ENCODE results near the gene KANSL1. TPM values are rescaled to one million over a fixed set of nuclear protein-coding genes. Genes with fewer than 3 reads are reported as not detected.

Gene KANSL1
- total and polyA plus RNA-seq, 9 of the 15 experiments (the other 6 are each of a cell fraction or from before 2014, with no cell fraction given): 3.6 to 55.4 (median 31.8) TPM

- H4K20me1 ChIP-seq (replicated peaks; ENCODE audit: control insufficient read depth, insufficient read depth, low read length): no peaks in the 10 kb centered on the region
- ATAC-seq: no peak
- H3K4me1 ChIP-seq (replicated peaks in 1 of 2; ENCODE audit: control insufficient read depth in 2 of 2, insufficient read depth in 2 of 2, low read length in 2 of 2): peaks cover 0 to 7% of the 10 kb centered on the region in 2 experiments; a peak in 2 of 5 replicates
- 79% methylated on average over 7 of the region's 8 CpGs for WGBS (ENCODE audit: insufficient coverage, low coverage, missing lambda C conversion rate)
- H2AFZ ChIP-seq (ENCODE audit: low read depth, low read length): no peak overlapping the region
- H3K9me1 ChIP-seq (ENCODE audit: control insufficient read depth, insufficient read depth, low read length): no peaks in the 10 kb centered on the region
- H3K9me3 ChIP-seq (replicated peaks; ENCODE audit: control insufficient read depth, insufficient read depth, low read depth, low read length): no peaks in the 10 kb centered on the region
- peak overlapping the region in 1 of 2 experiments; percentile 67; a peak in 1 of 4 replicates for H3K9ac ChIP-seq (ENCODE audit: insufficient read depth in 1 of 2, low read depth in 2 of 2, low read length in 2 of 2)
- no peaks in the 10 kb centered on the region for H3K79me2 ChIP-seq (ENCODE audit: control insufficient read depth, insufficient read depth, low read length)
- ChIA-PET POLR2A (interaction anchor here (0.7 to 1.0 kb wide), 2 partner anchors 8 to 65 kb away, joined by 3 read pairs; no protein-coding TSS in a partner anchor), CTCF (ENCODE audit: low intra/inter-chr PET ratio) (no interaction called here)
- no peak for TF ChIP-seq MAZ (CRISPR knock-in tag; conservative IDR thresholded peaks at IDR 0.05 in 1 of 2, IDR thresholded peaks at IDR 0.05 in 1 of 2)
- no peak overlapping the region for H3K4me3 ChIP-seq
- no TSS peak for BruUV-seq (replicated peaks)
- H3K27me3 ChIP-seq (ENCODE audit: control insufficient read depth in 2 of 2, insufficient read depth in 2 of 2, low read length in 2 of 2): no peaks in the 10 kb centered on the region
- H3K36me3 ChIP-seq (ENCODE audit: control insufficient read depth, insufficient read depth, low read length): peaks cover 32% of the 10 kb centered on the region; the same call in 2 of the 3 replicates
- intact Hi-C loops (cut with micrococcal nuclease): no loop called here
- in situ Hi-C loops (cut with MboI): no loop called here
- no peak overlapping the region for H3K27ac ChIP-seq (ENCODE audit: extremely low read depth, low read depth, low read length)
- FAIRE-seq: no peak
- H3K4me2 ChIP-seq (ENCODE audit: insufficient read depth, low read length): no peak overlapping the region
- DNase-seq (ENCODE audit: extremely low read depth in 1 of 4, low spot score in 3 of 4): no peak
Measured at GRCh38 chr17:46025510-46026165, 167.6 kb downstream of the KANSL1 start.

- no TSS peak for BruUV-seq (replicated peaks)
- CTCF ChIA-PET (ENCODE audit: low intra/inter-chr PET ratio): no interaction called here
- Histone ChIP-seq H3K4me1 (replicated peaks in 1 of 2; ENCODE audit: control insufficient read depth in 2 of 2, insufficient read depth in 2 of 2, low read length in 2 of 2) (peaks cover 0 to 7% of the 10 kb centered on the region in 2 experiments; a peak in 3 of 5 replicates), H3K4me2 (ENCODE audit: insufficient read depth, low read length) (no peak overlapping the region), H2AFZ (ENCODE audit: low read depth, low read length) (no peak overlapping the region), H3K36me3 (ENCODE audit: control insufficient read depth, insufficient read depth, low read length) (peaks cover 27% of the 10 kb centered on the region; the same call in 2 of the 3 replicates), H3K4me3 (no peak overlapping the region), H3K9me3 (replicated peaks; ENCODE audit: control insufficient read depth, insufficient read depth, low read depth, low read length) (no peaks in the 10 kb centered on the region), H3K27me3 (ENCODE audit: control insufficient read depth in 2 of 2, insufficient read depth in 2 of 2, low read length in 2 of 2) (no peaks in the 10 kb centered on the region), H3K9ac (ENCODE audit: insufficient read depth in 1 of 2, low read depth in 2 of 2, low read length in 2 of 2) (0 out of 4 replicates have a peak overlapping the region, but pooled peaks of 1 of the 2 experiments have one; percentile 59), H3K9me1 (ENCODE audit: control insufficient read depth, insufficient read depth, low read length) (no peaks in the 10 kb centered on the region), H3K27ac (ENCODE audit: extremely low read depth, low read depth, low read length) (no peak overlapping the region), H4K20me1 (replicated peaks; ENCODE audit: control insufficient read depth, insufficient read depth, low read length) (no peaks in the 10 kb centered on the region), H3K79me2 (ENCODE audit: control insufficient read depth, insufficient read depth, low read length) (no peaks in the 10 kb centered on the region)
- intact Hi-C loops (cut with micrococcal nuclease): no loop called here
- in situ Hi-C loops (cut with MboI): no loop called here
- no peak for FAIRE-seq
- POLR2A ChIA-PET: interaction anchor here (1.0 kb wide), 1 partner anchor 8 kb away, joined by 3 read pairs; no protein-coding TSS in a partner anchor
- ATAC-seq: no peak
- DNase-seq (ENCODE audit: extremely low read depth in 1 of 4, low spot score in 3 of 4): no peak
- 94% methylated on average over 7 of the region's 10 CpGs for WGBS (ENCODE audit: insufficient coverage, low coverage, missing lambda C conversion rate)
- TF ChIP-seq C11orf30 (IDR thresholded peaks at IDR 0.05; ENCODE audit: low read depth): no peak
- TF ChIP-seq ETV5 (CRISPR knock-in tag; IDR thresholded peaks at IDR 0.05; ENCODE audit: low read depth): no peak
- no peak for TF ChIP-seq ZNF655 (CRISPR knock-in tag; IDR thresholded peaks at IDR 0.05)
- no peak for TF ChIP-seq ASH1L (IDR thresholded peaks at IDR 0.05; ENCODE audit: borderline replicate concordance, low read depth, partially characterized antibody)
- TF ChIP-seq ZNF444 (CRISPR knock-in tag; IDR thresholded peaks at IDR 0.05): no peak
- TF ChIP-seq GATAD2B (IDR thresholded peaks at IDR 0.05; ENCODE audit: borderline replicate concordance): no peak
- TF ChIP-seq MIER1 (IDR thresholded peaks at IDR 0.05; ENCODE audit: low read depth): no peak
- no peak for TF ChIP-seq TARDBP (IDR thresholded peaks at IDR 0.05)
- no peak for TF ChIP-seq ZFP36 (IDR thresholded peaks at IDR 0.05; ENCODE audit: low read depth, low read length, partially characterized antibody)
- no peak for TF ChIP-seq PHF8 (IDR thresholded peaks at IDR 0.05; ENCODE audit: borderline replicate concordance, low read length)
- TF ChIP-seq MAFK (IDR thresholded peaks at IDR 0.05; ENCODE audit: low read length): no peak
- TF ChIP-seq TCFL5 (CRISPR knock-in tag; conservative IDR thresholded peaks at IDR 0.05): no peak
- TF ChIP-seq TAF7 (tag; IDR thresholded peaks at IDR 0.05): no peak
- TF ChIP-seq KAT8 (IDR thresholded peaks at IDR 0.05; ENCODE audit: low read depth): no peak
- TF ChIP-seq TSC22D4 (tag; IDR thresholded peaks at IDR 0.05): no peak
Measured at GRCh38 chr17:46025060-46025459, 168.2 kb downstream of the KANSL1 start.

Measured in K562 (cell line).